Tibial nerve (tissue), 4 donors: ENCODE data around the gene SUSD3. TPM values are rescaled to one million over a fixed set of nuclear protein-coding genes. Genes with fewer than 3 reads are reported as not detected.

Source experiments
- DNase-seq, 2 donors: peaks; one replicate each; pipeline ENCODE4 v3.0.0-alpha.2; 2019; ENCODE audit warnings: low spot score in 2 of 2
- H3K27ac ChIP-seq, 4 donors: fragments of 200-600 bp; sonication (generic) in 3 of 4; one replicate each; pipeline ENCODE4 v1.5.1; 2017 to 2019; ENCODE audit warnings: mild to moderate bottlenecking in 1 of 4
- H3K27me3 ChIP-seq, 2 donors: fragments of 200-600 bp; sonication (generic) in 1 of 2; one replicate each; pipeline versions ENCODE4 v1.5.1 to v1.6.0; 2017 to 2019
- H3K36me3 ChIP-seq, 3 donors: fragments of 200-600 bp; sonication (generic); one replicate each; pipeline ENCODE4 v1.5.1; 2018 to 2019
- H3K4me1 ChIP-seq, 4 donors: fragments of 200-600 bp; sonication (generic) in 3 of 4; one replicate each; pipeline ENCODE4 v1.5.1; 2017 to 2019
- H3K4me3 ChIP-seq, 4 donors: fragments of 200-600 bp; sonication (generic) in 3 of 4; one replicate each; pipeline ENCODE4 v1.5.1; 2017 to 2019; ENCODE audit warnings: mild to moderate bottlenecking in 1 of 4, moderate library complexity in 1 of 4
- H3K9me3 ChIP-seq, 4 donors: fragments of 200-600 bp; sonication (generic) in 3 of 4; one replicate each; pipeline ENCODE4 v1.5.1; 2017 to 2019
- EP300 ChIP-seq, 2 donors: sonication (generic); formaldehyde crosslinking; IDR thresholded peaks; one replicate each; pipeline ENCODE4 v1.6.1; 2017; ENCODE audit warnings: antibody characterized with exemption in 2 of 2, mild to moderate bottlenecking in 1 of 2
- POLR2A ChIP-seq, 2 donors: fragments of 450-650 bp; IDR thresholded peaks; one replicate each; pipeline ENCODE4 v1.6.1; 2017; ENCODE audit warnings: antibody characterized with exemption in 2 of 2, mild to moderate bottlenecking in 2 of 2, moderate library complexity in 2 of 2
- WGBS, 2 donors: methylation state at CpG; one replicate each; pipeline ENCODE4 v1.1.5; 2018; 5-methylcytosine and 5-hydroxymethylcytosine counted together
- total RNA-seq, 4 donors: library from RNA; depleted of rRNA; stranded (reverse); fragments of >200 nt; gene quantifications; one replicate each; pipeline ENCODE4 v1.1.0, GENCODE V29; 2016
- TF ChIP-seq, protein P1 (sequence below), 5 experiments: fragments of 200-600 bp in 3 of 5; fragments of 450-650 bp in 2 of 5; sonication (generic) in 3 of 5; IDR thresholded peaks; one replicate each; pipeline ENCODE4 v1.5.1; 2016 to 2019; ENCODE audit warnings: antibody characterized with exemption in 5 of 5, mild to moderate bottlenecking in 3 of 5, moderate library complexity in 2 of 5

Gene SUSD3
- total RNA-seq, 4 donors from 2014 or later, result 3.0 to 4.2 (median 3.7) TPM; not detected in 1

DNA sequence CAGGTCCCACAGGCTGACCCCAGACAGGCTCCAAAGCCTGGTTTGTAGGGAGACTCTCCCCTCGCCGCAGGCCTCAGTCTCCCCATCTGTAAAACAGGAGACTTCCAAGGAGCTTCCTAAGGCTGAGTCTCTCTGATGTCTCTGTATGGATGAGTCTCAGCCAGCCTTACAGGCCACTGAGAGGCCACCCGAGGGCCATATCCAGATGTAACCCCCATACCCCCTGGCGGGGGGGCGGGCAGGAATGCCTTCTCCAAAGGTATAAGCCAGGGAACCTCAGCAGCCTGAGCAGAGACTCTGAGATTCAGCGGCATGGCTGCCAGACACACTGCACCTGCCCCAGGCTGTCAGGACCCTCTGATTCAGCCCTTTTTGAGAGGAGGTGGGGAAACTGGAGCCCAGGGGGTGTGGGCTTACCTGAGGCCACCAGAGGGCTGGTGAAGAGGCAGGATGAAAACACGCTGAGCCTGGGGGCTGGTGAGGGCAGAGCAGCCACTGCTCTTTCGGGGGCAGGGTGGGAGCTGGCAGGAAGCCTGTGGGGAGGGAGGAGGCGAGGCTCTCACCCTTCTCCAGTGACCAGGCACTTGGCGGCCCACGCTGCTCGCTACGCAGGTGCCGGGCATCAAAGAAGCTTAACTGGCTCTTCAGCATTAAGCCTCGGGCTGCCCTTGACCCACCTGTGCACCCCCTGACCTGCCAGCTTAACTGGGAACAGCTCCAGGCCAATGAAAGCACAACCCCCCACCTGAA lies 5.5 kb upstream of the SUSD3 start:
- H3K9me3 ChIP-seq, result no peaks in the 10 kb centered on the region
- TF ChIP-seq, protein P1, sequence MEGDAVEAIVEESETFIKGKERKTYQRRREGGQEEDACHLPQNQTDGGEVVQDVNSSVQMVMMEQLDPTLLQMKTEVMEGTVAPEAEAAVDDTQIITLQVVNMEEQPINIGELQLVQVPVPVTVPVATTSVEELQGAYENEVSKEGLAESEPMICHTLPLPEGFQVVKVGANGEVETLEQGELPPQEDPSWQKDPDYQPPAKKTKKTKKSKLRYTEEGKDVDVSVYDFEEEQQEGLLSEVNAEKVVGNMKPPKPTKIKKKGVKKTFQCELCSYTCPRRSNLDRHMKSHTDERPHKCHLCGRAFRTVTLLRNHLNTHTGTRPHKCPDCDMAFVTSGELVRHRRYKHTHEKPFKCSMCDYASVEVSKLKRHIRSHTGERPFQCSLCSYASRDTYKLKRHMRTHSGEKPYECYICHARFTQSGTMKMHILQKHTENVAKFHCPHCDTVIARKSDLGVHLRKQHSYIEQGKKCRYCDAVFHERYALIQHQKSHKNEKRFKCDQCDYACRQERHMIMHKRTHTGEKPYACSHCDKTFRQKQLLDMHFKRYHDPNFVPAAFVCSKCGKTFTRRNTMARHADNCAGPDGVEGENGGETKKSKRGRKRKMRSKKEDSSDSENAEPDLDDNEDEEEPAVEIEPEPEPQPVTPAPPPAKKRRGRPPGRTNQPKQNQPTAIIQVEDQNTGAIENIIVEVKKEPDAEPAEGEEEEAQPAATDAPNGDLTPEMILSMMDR (IDR thresholded peaks at IDR 0.05), result no peak
- TF ChIP-seq POLR2A (IDR thresholded peaks at IDR 0.05) (no peak), EP300 (IDR thresholded peaks at IDR 0.05) (no peak)
- no peak overlapping the region for H3K4me3 ChIP-seq
- DNase-seq, result no peak
- H3K36me3 ChIP-seq, result no peaks in the 10 kb centered on the region
- no peak overlapping the region for H3K27ac ChIP-seq
- H3K4me1 ChIP-seq, result peaks cover 0 to 9% (median 2%) of the 10 kb centered on the region in 4 donors
- 83% methylated on average over 8 to 15 of the region's 15 CpGs for WGBS, 2 donors
- H3K27me3 ChIP-seq, result no peaks in the 10 kb centered on the region

DNA sequence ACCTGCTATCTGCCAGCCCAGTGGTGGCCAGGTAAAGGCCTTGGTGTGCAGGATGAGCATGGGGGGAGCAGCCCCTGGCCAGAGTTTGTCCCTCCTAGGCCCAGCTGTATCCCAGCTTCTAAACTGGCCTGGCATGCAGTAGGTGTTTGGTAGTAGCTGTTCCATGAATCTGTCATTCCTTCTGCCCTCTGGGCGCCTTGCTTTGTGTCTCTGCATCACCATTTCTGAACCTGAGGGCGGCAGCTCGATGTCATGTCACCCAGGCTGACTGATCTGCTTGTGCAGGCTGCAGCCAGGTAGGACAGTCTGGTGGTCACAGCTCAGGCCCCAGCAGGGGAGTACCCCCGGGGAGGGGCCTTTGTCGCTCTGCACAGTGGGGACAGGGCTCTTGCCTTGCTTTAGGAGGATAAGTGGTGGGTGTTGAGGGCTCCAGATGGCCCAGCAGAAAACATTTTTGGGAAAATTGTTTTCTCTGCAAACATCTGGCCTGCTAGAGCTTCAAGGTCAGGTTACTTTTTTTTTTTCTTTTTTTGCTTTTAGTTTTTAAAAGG lies 4.6 kb upstream of the SUSD3 start:
- DNase-seq, result no peak
- no peak for TF ChIP-seq POLR2A (IDR thresholded peaks at IDR 0.05)
- no peak for TF ChIP-seq EP300 (IDR thresholded peaks at IDR 0.05)
- TF ChIP-seq, protein P1 (IDR thresholded peaks at IDR 0.05), result no peak
- no peak overlapping the region for H3K4me3 ChIP-seq
- no peaks in the 10 kb centered on the region for H3K36me3 ChIP-seq
- peaks cover 0 to 17% (median 9%) of the 10 kb centered on the region in 4 donors for H3K4me1 ChIP-seq
- 91 to 94% methylated on average over 5 of the region's 5 CpGs for WGBS, 2 donors
- H3K27me3 ChIP-seq, result no peaks in the 10 kb centered on the region
- no peaks in the 10 kb centered on the region for H3K9me3 ChIP-seq
- no peak overlapping the region for H3K27ac ChIP-seq

DNA sequence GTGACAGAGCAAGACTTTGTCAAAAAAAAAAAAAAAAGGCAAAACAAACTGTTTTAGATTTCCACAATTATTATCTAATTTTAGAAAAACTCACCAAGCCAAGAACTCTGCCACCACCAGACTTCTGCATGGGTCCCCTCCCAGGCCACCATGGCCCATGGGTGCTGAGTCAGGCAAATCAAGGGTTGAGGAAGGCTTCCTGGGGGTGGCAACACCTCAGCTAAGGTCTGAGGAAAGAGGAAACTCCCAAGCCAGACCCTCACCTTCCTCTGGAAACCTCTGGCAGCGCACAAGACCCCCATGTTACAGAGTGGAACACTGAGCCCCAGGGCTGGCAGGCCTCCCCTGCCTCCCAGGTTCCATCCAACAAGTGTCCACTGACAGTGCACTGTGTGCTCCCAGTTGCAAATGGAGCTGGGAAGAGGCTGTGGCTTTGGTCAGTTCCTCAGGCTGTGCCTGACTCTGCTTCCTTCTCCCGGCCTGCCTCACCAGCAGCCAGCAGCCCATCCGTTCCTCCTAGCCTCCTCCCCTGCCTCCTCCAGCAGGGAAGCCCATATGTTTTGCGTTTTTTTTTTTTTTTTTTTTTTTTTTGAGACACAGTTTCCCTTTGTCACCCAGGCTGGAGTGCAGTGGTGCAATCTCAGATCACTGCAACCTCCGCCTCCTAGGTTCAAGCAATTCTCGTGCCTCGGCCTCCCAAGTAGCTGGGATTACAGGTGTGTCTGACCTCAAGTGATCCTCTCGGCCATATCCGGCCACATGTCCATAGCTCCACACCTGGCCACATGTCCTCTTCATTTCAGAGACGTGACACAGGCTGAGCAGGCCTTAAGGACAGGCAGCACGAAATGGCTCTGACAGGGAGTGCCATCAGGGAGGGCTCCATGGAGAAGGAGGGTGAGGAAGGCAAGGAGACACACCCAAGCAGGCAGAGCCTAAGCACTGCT lies 3.5 kb upstream of the SUSD3 start:
- no peak for DNase-seq
- Histone ChIP-seq H3K4me3 (no peak overlapping the region), H3K27me3 (no peaks in the 10 kb centered on the region), H3K9me3 (no peaks in the 10 kb centered on the region), H3K4me1 (peaks cover 0 to 25% (median 12%) of the 10 kb centered on the region in 4 donors), H3K36me3 (no peaks in the 10 kb centered on the region), H3K27ac (no peak overlapping the region)
- TF ChIP-seq EP300 (IDR thresholded peaks at IDR 0.05), result no peak
- TF ChIP-seq, protein P1 (IDR thresholded peaks at IDR 0.05), result no peak
- TF ChIP-seq POLR2A (IDR thresholded peaks at IDR 0.05), result no peak
- WGBS, 2 donors, result 67 to 71% methylated on average over 11 of the region's 11 CpGs

DNA sequence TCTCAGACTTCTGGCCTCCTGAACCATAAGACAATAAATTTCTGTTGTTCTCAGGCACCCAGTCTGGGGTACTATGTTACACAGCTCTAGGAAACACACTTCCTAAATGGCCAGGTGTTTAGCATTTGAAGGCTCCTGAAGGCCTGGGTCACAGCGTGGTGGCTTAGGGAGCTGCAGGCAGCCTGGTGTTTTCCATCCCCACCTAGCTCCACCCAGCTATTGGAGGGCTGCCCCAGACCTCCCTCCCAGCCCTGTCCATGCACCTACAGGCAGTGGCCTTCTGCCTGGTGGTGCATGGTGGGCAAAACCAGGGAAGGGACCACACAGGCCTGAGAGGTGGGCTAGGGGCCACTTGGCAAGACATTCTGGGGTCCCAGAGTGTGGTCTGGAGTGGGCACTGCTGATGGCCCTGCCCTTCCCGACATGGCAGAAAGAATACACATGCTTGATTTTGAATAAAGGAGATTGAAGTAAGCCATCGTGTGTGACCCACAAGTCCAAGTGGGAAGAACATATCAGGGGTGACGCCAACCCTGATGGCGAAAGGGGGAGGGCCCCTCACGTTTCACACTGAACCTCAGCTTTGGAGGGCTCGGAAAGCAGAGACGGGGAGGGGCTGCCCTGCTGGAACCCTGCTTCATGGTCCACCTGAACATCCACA lies 1.3 kb upstream of the SUSD3 start:
- Histone ChIP-seq H3K9me3 (no peaks in the 10 kb centered on the region), H3K36me3 (no peaks in the 10 kb centered on the region), H3K4me1 (peaks cover 0 to 37% (median 14%) of the 10 kb centered on the region in 4 donors), H3K27me3 (no peaks in the 10 kb centered on the region), H3K4me3 (no peak overlapping the region), H3K27ac (no peak overlapping the region)
- WGBS, 2 donors, result 89% methylated on average over 8 of the region's 8 CpGs
- DNase-seq, result no peak
- TF ChIP-seq, protein P1 (IDR thresholded peaks at IDR 0.05), result no peak
- TF ChIP-seq EP300 (IDR thresholded peaks at IDR 0.05) (no peak), POLR2A (IDR thresholded peaks at IDR 0.05) (no peak)
